Measurements from ENCODE around the gene ETFB.

Gene ETFB

GRCh38 chr19:51351266-51351990 lies 14.8 kb downstream of the ETFB start:
- no peak for FAIRE-seq
- DNase-seq (ENCODE audit: low spot score): no peak

DNA sequence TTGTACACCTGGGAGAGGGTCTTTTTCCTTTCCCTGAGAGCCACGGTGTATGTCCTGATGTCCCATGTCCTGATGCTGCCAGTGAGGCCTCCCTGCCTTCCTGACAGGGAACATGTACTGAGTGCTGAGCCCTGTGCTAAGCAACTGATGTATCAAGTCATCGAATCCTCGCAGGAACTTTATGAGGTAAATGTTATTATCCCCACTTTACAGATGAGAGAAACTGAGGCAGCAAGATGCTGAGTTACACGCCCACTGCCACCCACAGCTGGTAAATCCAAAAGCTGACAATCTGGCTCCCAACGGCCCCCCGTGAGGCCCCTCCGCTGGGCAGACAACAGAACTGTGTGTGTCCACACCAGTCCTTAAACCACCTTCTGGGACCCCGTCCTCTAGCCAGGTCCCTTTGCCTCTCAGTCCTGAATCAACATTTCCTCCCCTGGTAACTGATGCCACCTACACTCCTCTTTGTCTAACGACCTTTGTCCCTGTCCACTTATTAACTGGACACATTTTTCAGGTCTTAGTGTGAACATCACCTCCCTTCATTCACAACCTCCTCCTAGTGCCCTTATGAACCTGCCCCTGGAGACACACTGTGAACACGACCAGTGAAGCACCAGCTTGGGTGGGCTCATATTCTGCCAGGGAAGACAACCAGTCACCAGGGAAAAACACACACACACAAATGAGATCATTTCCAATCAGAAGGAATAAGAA lies 18.8 kb downstream of the ETFB start:
- DNase-seq (ENCODE audit: low spot score): no peak
- FAIRE-seq: no peak

- DNase-seq (ENCODE audit: low spot score): no peak
- no peak for FAIRE-seq
These were observed 19.4 kb downstream of the ETFB start for GRCh38 chr19:51346742-51347141.

- FAIRE-seq (no peak), DNase-seq (ENCODE audit: low spot score) (no peak)
These were observed 21.0 kb downstream of the ETFB start for GRCh38 chr19:51345076-51345620.

- DNase-seq (ENCODE audit: low spot score) (no peak), FAIRE-seq (no peak)
These were observed 23.3 kb downstream of the ETFB start for GRCh38 chr19:51342631-51343569.

GRCh38 chr19:51341976-51342580 lies 24.1 kb downstream of the ETFB start, which contains the start of gene VSIG10L:
TSS of gene VSIG10L (minus strand) at chr19:51342139. CDS start at chr19:51342124, 15 bp downstream.
- FAIRE-seq: no peak
- DNase-seq (ENCODE audit: low spot score): no peak

- DNase-seq (ENCODE audit: low spot score) (no peak), FAIRE-seq (no peak)
These were observed 25.1 kb downstream of the ETFB start for GRCh38 chr19:51341066-51341465.

DNA sequence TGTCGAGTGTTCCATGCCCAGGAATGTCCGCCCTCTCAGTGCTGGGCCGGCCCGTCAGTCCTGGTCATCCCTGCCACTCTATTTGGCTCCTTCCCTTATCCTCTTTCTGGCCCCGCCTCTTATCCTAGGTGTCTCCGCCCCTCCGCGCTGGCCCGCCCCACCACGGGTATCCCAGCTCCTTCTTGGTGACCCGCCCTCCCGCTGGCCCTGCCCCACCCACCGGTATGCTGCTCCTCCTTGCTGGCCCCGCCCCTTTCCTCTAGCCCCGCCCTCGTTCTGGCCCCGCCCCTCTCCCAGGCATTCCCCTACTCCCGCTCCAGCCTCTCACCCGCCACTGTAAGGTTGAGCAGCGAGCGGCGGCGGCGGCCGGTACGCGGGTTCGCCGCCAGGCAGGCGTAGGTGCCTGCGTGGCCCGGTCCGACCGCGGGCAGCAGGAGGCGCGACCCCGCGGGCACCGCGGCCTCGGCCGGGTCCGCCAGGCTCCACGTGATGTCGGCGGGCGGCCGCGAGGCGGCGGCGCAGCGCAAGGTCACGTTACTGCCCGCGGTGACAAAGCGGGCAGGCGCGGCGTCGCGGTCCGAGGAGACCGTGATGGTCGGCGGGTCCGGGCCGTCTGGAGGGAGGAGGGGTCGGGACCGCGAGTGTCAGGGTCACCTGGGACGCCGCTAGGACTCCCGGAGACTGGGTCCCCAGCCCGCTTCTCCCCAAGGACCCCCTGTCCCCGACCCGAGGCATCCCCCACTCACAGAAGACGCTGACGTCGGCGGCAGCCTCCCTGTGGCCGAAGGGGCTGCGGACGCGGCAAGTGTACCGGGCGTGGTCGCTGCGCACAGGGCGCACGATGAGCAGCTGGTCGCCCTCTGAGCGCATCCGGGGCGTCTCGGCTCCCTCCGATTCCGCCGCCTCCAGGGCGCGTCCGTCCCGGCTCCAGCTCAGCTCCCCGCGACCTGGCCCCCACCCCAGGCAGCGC lies 26.2 kb downstream of the ETFB start:
- FAIRE-seq (peak; percentile 44), DNase-seq (ENCODE audit: low spot score) (peak; percentile 99)

GRCh38 chr19:51339313-51339686 lies 26.9 kb downstream of the ETFB start:
- DNase-seq (ENCODE audit: low spot score) (peak; percentile 38), FAIRE-seq (no peak)

DNA sequence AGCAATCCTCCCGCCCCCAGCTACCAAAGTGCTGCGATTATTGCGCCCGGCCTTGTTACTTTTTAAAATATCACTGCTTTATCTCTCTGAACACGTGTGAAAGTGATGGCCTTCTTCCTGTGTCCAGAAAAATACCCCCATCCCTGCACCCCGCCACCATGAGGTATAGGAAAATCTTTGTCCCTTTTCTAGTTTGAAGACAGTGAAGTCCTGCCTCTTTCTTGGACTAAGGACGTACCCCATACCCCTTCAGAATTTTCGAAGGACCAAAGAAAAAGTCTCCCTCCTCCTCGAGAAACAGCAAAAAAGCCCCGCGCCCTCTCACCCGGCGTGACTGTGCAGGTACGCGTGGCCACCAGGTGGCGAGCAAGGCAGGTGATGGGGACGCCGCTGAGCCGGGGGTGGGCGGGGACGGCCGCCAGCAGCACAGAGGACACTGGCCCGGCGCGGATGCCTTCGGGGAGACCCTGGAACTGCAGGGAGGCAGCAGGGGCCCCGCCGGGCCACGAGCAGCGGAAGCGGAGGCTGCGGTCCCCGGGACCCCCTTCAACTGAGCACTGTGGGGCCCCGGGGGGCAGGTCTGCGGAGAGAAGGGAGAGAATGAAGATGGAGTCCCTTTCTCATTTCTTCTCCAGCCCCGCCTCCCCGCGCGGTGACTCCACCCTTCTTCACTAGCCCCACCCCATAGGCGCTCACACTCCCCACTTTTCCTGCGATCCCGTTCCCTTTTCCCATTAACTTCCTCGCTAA lies 27.4 kb downstream of the ETFB start:
- FAIRE-seq (peak; percentile 50), DNase-seq (ENCODE audit: low spot score) (peak; percentile 93)

- FAIRE-seq (no peak), DNase-seq (ENCODE audit: low spot score) (no peak)
These were observed 28.2 kb downstream of the ETFB start for GRCh38 chr19:51337861-51338562.

DNA sequence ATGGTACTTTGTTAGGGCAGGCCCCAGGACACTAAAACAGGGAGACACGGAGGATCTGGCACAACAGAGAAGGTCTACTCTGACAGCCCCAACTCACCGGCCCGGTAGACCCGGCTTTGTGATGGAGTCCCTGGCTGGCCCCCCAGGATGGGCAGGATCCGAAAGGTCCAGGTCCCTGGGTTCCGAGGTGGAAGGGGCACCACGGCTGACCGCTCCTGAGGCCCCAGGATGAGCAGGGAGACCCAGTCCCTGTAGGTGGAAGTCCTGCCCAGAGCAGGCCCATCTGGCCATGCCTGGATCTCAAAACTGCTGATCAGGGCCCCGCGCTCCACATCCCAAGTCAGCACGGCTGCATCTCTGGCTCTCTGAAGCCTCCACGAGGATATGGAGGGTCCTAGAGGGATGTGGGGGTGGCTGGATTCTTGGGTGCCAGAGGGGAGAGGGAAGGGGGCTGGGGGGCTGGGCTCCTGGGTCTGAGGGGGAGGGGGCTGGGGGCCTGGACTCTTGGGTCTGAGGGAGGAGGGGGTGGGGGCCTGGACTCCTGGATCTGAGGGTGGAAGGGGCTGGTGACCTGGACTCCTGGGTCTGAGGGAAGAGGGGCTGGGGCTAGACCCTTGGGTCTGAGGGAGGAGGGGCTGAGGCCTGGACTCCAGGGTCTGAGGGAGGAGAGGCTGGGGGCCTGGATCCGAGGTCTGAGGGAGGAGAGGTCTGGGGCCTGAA lies 28.9 kb downstream of the ETFB start:
- DNase-seq (ENCODE audit: low spot score): no peak
- FAIRE-seq: no peak

DNA sequence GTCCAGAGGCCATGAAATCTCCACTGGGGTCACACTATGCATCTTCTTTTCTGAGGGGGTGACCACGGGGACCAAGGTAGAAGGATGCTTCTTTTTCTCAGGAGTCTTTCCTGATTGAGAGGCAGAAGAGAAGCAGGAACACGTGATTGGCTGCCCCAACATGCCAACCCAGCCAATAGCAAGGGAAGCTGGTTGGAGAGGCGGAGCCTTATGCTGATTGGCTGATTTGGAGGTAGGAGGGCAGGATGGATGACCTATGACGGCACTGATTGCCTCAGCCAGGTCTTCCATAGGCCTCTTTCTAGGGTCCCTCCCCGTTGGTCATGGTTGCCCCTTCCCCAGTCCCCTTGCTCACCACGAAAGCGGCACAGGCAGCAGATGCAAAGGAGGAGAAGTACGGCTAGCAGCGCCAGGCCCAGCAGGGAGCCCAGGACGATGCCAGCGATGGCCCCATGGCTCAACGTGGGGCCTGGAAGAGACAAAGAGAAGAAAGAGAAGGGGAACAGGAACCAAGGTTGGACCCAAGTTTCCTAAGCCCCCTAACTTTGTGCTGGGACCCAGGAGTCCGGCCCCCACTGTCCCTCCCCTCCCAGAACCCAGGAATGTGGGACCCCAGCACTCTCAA lies 32.2 kb downstream of the ETFB start:
- FAIRE-seq (no peak), DNase-seq (ENCODE audit: low spot score) (no peak)

- DNase-seq (ENCODE audit: low spot score) (no peak), FAIRE-seq (no peak)
These were observed 34.5 kb downstream of the ETFB start for GRCh38 chr19:51331716-51332115.

DNA sequence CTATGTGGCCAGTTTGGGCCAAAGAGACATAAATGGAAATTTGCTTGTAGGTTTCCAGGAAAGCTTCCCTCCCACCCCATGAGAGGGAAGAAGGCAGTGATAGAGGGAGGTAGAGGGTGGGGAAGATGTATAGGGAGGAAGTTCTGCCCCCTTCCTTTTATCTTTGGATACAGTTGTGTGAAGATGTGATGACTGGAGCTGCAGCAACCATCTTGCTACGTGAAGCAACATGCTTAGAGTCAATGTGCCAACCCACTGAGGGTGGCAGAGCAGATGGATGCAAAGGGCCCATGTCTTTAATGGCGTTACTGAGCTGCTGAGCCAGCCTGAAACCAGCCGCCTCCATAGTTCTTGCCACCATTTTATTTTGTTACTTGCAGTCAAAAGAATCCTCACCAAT lies 35.0 kb downstream of the ETFB start:
- no peak for DNase-seq (ENCODE audit: low spot score)
- FAIRE-seq: no peak

- FAIRE-seq (no peak), DNase-seq (ENCODE audit: low spot score) (no peak)
These were observed 35.8 kb downstream of the ETFB start for GRCh38 chr19:51330366-51330765.

- no peak for DNase-seq (ENCODE audit: low spot score)
- no peak for FAIRE-seq
These were observed 36.8 kb downstream of the ETFB start for GRCh38 chr19:51329411-51329810.
